Activated CD4-positive, CD25-positive, alpha-beta regulatory T cell treated with anti-CD3 and anti-CD28 coated beads, Interleukin-2, amount 50 U/mL, for 16 hours (primary cell): ENCODE measurements around the gene ANO6.
A peak's percentile ranks its signal among the peaks of the same experiment; 100 is the strongest.
"Not testable (repeated sequence)": the region's sequence is repeated elsewhere in the genome, so short reads cannot be mapped to it uniquely, and the experiment has no call there.

ENCODE experiments used
- DNase-seq: peaks from one replicate; pipeline ENCODE4 v3.0.0-alpha.2; 2020; ENCODE audit warnings: low read depth, low spot score

ANO6 gene, protein sequence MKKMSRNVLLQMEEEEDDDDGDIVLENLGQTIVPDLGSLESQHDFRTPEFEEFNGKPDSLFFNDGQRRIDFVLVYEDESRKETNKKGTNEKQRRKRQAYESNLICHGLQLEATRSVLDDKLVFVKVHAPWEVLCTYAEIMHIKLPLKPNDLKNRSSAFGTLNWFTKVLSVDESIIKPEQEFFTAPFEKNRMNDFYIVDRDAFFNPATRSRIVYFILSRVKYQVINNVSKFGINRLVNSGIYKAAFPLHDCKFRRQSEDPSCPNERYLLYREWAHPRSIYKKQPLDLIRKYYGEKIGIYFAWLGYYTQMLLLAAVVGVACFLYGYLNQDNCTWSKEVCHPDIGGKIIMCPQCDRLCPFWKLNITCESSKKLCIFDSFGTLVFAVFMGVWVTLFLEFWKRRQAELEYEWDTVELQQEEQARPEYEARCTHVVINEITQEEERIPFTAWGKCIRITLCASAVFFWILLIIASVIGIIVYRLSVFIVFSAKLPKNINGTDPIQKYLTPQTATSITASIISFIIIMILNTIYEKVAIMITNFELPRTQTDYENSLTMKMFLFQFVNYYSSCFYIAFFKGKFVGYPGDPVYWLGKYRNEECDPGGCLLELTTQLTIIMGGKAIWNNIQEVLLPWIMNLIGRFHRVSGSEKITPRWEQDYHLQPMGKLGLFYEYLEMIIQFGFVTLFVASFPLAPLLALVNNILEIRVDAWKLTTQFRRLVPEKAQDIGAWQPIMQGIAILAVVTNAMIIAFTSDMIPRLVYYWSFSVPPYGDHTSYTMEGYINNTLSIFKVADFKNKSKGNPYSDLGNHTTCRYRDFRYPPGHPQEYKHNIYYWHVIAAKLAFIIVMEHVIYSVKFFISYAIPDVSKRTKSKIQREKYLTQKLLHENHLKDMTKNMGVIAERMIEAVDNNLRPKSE

DNA sequence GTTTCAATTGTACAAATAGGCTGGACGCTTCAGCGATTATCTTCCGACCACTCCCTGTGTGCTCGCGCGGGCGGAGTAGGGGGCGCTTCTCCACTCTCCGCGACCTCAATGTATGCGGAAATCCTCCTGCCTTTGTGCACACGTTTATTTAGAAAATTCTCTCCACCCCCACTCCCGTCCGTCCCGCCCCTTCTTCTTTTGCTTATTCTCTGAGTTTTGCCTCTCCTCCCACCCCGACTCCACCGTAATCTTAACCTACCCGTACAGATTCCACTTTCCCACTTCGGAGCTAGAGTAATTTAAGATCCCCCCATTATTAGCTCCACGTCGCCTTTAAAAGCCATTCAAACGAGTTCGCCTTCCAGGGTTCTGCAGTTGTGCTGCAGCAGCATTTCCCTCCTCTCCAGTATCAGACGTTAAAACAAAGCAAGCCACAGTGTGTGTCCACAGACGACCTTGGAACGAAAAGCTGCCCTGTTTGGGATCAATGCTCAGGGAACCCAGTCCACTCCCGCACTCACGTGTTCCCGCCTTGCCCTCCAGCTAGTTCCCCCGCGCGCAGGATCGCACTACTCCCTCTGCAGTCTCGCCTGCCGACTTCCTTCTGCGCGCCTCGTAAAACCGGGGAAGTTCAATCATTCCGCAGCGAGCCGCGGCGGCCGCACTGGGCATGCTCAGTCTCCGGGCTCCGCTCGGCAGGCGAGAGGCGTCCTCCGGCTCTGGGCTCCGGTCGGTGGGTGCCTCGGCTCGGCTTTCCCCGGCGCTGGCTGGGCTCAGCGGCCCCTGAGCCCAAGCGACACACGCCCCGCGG, at the start of gene ANO6:
ANO6 (plus strand) TSS at position 677 of the 811 bp plus-strand sequence. CDS start 227 bp downstream, outside the sequence.
- peak; percentile 58 for DNase-seq

DNA sequence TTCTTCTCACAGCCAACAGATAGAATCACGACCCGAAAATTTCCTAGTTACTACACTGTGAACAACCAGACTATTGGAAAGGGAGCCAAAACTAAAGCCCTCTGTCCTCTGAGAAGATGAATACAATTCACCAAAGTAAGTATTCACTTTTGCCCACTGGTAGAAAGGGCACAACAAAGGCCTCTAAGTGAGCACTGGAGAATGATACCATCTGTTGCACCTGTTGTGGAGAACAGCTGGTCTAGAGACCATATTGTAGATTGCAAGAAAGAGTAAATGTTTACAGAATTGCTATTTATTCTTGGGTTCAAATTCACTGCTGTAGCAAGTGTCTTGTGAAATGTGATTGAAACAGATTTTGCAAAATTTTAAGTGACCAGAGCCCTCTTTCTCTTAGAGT, 46.9 kb upstream of the ANO6 start:
- no peak for DNase-seq

DNA sequence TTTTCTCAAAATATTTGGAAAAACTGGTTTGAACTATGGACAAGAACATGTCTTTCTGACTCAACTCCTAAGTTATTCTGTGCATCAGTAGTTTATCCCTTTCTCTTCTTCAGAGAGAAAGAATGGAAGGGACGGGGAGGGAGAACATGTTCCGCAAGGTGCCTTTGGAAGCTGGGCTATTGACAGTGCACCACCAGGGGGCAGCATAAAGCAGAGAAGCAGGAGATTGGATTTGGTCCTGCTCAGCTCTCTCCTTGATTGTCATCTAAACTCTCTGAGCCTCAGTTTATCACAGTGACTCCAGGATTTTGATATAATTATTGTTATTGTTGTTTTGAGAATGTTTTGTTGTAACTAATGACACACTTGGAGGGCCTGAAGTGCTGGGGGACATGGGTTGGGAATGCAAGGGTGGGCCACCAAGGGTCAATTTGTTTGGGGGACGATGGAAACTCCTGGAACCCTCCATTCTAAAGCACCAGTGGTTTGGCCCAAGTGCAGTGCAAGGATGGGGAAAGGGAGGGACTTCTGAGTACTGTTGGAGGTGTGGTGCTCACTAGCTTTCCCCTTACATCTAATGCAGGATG, 45.3 kb upstream of the ANO6 start:
- DNase-seq, result peak; percentile 70

DNA sequence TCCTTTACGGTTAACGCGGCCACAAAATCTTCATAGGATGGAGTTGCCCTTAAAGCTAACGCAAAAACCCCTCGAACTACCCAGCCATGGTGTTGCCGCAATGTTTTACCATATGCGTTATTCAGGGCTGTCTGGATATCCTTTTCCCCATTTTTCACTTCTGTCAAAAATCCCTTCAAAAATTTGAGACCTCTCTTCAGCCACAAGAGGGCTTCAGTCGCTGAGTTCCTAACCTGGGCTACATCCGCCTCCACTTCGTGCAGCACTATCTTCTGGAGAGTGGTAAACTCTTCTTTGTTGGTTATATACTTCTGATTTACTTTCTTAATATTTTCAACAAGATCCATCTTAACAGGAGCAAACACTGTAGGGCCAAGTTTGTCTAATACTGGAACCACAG, 42.6 kb upstream of the ANO6 start:
- not testable (repeated sequence) for DNase-seq

DNA sequence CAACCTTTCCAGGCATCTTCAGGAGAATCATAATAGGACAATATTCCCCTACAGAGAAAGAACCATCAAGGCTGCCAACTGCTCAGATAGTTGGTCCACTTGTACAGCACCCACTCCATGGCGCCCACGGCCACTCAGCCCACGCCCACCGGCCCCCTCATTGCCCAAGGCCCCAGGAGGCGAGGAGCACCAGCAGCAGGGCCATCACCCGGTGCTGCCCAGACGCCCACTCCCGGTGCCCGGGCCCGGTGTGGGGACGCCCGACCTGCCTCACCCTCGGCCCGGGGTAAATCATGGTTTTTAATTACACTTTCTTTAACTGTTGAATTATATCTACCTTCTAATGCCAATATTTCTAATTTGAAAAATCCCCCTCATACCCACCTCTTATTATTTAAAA, 41.3 kb upstream of the ANO6 start:
- no peak for DNase-seq

DNA sequence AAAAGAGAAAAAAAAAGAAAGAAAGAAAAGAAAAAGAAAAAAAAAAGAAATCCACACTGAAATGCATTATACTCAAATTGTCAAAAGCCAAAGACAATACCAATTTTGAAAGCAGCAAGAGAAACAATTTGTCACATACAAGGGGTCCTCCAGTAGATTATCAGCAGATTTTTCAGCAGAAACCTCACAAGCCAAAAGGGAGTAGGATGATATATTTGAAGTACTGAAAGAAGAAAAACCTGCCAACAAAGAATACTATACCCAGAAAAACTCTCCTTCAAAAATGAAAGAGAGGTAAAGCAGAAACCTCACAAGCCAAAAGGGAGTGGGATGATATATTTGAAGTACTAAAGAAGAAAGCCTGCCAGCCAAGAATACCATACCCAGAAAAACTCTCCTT, 37.1 kb upstream of the ANO6 start:
- no peak for DNase-seq

DNA sequence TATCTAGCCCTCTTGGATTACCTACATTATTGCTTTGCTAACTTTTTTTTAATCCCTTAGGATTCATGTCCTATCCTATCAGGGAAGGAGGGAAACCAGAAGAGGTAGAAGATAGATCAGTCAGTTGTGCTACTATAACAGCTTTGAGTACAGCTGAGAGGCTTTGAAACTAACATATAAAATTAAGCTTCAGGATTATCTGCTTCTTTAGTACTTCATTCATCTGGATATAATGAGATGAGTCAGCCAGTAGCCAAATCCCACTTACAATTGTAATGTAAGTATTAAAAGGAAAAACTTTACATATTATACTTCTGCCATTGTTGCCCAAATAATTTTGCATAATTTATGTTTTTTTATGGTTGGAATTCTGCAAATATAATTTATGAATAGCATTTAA, 33.4 kb upstream of the ANO6 start:
- no peak for DNase-seq

DNA sequence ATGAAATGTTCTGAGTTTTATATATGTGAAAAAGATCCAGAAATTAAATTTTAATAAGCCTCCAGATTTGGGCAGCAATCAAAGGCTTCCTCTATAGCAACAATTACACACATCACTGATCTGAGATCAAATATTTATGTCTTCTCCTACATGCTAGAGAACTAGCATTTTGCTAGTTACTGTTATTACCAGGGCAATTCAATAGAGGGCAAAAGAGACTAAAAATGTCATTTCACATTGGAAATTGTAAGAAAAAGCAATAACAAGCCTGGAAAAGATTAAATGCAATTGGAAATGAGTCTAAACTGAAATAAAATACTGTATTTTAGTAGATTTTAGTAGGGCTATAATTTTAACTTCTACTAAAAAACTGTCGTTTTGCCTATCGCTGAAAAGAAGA, 32.6 kb upstream of the ANO6 start:
- no peak for DNase-seq

DNA sequence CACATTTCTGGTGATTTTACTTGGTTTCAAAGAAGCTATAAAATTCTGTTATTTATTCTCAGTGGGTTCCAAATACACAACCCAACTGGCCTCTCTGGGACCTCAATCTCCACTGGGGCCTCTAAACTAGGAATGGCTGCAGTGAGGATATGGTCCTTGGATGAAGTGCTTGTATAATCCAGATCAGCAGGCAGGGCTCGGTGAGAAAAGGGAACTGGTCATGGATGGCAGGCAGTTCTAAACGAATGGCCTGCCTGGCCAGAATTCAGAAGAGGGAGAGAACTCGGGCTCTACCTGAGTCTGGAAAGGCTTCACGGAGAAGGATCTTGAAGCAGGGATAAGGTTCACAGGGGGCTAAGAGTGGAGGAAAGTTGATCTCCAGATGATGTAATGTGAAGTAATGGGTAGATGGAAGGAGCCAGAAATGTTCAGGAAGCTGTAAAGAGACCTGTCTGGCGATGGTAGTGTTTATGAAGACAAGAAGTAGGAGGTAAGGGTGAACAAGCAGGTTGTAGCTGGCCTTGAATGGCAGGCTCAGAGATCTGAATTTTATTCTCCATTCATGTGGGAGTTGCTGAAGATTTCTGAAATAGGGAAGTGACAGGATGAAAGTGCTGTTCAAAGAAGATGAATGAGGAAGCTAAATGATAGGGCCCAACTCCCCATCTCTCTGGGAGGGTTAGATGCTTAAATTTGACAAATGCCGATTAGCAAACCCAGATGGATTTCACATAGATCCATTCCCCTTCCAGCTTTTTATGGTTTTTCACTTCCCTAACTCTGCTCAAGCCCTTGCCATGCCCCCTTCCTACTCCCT, 31.5 kb upstream of the ANO6 start:
- no peak for DNase-seq

DNA sequence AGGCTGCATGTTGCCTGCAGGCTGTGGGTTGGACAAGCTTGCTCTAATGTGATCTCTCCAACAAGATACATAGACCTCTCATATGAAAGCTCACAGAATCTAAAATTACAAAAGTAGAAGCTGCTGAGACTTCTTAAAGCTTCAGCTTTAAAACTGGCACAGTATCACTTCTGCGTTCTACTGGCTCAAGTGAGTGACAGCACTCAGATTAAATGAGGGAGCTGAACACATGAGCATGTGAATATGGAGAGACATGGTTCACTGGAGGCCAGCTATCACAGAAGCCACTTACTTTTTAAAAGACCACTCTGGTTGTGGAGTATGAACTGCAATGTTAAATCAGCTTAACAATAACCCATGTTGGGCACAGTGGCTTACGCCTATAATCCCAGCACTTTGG, 29.1 kb upstream of the ANO6 start:
- DNase-seq, result no peak

DNA sequence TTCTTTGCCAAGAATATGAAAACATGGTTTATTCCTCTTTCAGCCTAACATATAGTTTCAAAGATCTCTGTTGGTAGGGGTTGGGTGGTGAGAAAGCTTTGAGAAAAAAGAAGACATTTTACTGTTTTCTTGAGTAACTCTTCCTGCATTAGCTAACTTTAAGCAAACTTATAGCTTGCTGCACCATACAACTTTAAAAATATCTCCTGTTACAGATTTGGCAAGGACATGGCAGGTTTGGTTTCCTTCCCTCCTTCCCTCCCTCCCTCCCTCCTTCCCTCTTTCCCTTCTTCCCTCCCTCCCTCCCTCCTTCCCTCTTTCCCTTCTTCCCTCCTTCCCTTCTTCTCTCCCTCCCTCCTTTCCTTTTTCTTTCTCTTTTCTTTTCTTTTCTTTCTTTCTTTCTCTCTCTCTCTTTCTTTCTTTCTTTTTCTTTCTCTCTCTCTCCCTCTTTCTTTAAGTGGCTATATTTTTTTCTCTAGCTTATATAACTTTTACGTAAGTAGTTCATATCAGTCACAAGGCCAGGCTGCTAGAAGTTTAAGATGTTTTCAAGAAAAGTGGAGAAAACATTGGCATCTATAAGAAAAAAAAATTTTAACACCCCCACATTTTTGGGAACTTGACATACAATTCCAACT, 26.0 kb upstream of the ANO6 start:
- no peak for DNase-seq

DNA sequence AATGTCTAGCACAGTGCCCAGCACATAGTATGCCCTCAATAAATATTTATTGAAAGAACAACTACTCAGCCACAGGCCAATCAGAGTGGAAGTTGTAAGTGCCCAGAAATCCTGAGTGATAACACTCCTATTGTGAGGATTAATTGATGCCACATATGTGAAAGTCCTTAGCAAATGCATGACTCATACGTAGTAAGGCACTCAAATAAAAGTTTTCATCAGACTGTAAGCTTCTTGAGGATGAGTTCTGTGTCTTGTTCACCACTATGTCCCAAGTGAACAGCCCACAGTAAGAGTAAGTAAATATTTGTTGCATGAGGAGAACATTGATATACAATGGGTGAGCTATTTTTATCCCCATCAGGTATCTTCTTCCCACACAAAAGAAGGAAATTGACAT, 24.7 kb upstream of the ANO6 start:
- no peak for DNase-seq

DNA sequence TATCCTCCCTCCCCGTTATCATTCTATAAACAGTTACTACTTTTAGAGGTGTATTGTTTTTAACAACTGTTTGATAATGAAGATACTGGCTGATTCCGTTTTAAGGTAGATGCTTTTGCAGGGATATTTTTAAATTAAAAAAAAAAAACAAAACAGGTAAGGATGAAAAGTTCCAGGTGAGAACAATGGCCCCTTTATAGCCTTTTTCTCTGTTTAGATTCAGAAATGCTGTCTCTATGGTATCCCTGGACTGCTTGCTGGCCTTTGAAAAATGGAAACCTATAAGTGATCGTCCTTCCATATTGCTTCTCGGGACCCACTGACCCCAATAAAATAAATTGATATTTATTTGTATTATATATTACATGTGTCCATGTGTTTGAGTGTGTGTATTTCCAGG, 23.2 kb upstream of the ANO6 start:
- DNase-seq, result no peak

DNA sequence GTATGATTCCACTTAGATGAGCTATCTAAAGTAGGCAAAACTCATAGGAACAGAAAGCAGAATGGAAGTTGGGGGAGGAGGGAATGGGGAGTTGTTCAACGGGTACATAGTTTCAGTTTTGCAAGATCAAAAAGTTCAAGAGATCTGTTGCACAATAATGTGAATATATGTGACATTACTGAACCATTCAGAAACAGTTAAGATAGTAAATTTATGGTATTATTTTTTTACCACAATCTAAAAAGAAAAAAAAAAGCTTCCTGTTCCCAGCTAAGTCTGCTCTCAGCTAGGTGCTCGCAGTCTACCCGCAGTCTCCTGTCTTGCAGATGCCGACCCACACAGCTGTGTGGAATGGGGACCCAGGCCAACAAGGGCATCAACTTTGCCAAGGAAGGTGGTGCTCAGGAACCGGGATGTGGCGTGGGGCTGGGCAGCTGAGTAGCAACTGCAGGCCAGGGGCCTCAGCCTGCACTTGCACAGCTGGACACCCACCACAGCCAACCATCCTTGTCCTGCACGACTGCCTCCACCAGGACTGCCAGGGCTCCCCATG, 15.3 kb upstream of the ANO6 start:
- no peak for DNase-seq

DNA sequence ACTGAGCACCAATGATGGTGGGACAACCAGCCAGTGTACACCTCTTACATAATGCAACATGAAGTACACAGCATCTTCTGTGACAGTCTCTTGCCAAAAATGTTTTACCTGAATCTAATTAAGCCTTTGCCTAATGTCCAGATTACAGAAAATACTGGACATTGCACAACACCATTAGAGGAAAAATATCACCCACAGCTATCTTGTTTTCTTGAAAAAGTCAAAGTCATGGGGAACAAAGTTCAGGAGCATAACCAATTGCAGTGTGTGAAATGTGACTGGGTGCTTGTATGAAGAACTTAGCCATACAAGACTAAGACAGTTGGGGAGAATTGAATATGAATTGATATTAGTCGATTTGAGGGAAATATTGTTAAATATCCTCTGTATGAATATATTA, 12.1 kb upstream of the ANO6 start:
- no peak for DNase-seq

DNA sequence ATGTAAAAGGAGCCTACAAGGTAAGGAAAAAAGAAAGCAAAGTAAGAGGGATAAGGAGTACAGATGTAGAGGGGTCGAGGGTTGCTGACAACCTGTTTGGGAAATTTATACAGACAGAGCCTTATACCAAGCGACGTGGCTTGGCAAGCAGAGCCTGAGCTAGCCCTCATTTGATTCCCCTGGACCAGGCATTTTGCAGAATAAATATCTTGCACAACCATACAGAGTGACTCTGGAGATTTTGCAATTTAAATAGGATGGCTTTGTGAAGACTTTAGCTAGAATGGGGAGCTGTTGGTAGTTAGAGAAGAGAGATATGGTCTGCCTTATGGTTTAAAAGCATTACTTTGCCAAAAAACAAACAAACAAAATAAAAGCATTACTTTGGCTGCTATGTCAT, 11.1 kb upstream of the ANO6 start:
- no peak for DNase-seq

DNA sequence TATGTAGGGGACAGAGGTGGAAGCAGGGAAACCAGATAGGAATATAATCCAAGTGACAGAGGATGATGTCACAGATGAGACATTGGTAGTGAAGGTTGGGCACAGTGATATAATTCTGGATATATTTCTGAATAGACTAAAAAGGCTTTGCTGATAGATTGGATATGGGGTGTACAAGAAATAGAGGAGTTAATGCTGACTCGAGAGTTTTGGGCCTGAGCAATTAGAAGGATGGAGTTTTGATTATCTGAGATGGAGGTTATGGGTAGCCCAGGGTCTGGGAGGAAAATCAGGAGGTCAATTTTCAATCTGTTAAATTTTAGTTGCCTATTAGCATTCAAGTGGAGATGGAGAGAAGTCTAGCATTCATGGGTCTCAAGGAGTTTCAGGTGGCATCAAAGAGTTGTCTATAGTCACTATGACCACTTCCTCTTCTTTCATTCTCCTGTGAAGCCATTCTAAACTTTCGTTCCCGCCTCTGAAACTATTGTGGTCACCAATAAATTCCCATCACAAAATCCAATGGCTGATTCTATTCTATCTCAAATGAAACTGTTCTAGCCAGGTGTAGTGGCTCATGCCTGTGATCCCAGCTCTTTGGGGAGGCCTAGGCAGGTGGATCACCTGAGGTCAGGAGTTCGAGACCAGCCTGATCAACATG, 10.6 kb upstream of the ANO6 start:
- no peak for DNase-seq

DNA sequence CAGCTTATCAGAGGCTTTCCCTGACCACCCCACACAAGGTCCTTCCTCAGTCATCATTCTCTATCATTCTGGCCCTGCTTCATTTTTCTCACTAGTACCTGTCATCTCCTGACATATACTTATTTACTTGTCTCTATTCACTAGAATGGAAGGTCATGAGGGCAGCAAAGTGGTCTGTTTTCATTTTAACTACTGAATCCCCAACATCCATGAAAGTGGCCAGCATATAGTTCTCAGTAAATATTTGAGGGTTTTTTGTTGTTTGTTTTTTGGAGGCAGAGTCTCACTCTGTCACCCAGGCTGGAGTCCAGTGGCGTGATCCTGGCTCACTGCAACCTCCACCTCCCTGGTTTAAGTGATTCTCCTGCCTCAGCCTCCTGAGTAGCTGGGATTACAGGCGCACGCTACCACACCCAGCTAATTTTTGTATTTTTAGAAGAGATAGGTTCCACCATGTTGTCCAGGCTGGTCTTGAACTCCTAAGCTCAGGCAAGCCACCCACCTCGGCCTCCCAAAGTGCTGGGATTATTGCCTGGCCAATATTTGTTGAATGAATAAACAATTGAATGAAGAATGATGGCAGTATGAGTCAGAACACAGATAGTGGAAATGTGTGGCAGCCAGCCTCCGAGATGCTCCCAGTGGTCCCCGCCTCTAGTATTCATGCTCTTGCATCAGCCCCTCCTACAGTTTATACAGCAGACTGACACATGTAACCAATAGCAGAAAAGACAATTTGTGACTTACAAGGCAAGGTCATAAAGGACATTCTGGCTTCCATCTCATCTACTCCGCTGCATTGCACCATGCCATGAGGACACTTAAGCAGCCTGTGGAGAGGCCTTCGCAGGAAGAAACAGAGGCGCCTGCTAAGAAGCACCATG, 7.0 kb upstream of the ANO6 start:
- no peak for DNase-seq
